Hindlimb muscle (tissue), 1 donor: ENCODE data around the gene SPINK5. TPM values are rescaled to one million over a fixed set of nuclear protein-coding genes. Genes with fewer than 3 reads are reported as not detected.
"Not testable (repeated sequence)": the region's sequence is repeated elsewhere in the genome, so short reads cannot be mapped to it uniquely, and the experiment has no call there.

Source experiments
- DNase-seq: peaks from one replicate; pipeline ENCODE4 v3.0.0-alpha.2; 2013
- polyA plus RNA-seq: library from polyadenylated mRNA; unstranded; fragments of 120-200 nt; gene quantifications from one replicate; pipeline ENCODE4 v1.2.1, GENCODE V29; 2013; ENCODE audit not compliant: insufficient read length

Gene SPINK5
- polyA plus RNA-seq, result 0.41 TPM

DNA sequence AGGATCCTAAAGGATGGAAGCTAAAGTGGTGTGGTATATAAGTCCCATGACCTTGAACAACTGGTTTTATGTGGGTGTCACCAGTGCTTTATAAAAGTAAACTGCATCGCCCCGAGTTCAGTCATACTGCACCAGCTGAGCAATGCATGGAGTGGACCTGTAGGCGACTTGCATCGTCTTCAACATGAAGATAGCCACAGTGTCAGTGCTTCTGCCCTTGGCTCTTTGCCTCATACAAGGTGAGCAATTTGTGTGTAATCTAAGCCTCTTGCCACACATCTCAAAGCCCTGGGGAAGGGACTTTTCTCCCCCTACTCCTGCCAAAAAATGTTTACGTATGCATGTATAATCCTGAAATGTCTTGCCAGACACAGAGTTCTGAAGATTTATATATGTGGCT lies at the start of gene SPINK5:
TSS of gene SPINK5 (plus strand) at position 120 of the 400 bp plus-strand sequence. CDS start at position 185, 65 bp downstream.
- DNase-seq, result no peak

DNA sequence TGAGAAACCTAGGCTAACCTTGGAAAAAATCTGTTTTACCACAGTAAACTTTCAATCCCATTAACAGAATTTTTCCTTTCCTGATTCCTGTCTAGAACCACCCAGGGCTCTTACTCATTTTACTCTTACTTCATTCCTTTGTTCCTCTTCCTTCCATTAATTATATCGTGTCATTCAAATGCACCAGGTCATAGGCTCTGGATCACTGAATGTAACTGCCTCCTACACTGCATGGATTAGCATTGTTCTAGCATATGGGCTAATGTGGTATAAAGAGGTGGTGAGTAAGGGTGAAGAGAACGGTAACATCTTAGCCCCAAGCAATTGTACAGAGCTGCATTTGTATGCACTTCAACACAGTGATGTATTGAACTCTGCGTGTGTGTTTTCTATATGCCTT lies 49.5 kb upstream of the SPINK5 start:
- DNase-seq, result no peak

DNA sequence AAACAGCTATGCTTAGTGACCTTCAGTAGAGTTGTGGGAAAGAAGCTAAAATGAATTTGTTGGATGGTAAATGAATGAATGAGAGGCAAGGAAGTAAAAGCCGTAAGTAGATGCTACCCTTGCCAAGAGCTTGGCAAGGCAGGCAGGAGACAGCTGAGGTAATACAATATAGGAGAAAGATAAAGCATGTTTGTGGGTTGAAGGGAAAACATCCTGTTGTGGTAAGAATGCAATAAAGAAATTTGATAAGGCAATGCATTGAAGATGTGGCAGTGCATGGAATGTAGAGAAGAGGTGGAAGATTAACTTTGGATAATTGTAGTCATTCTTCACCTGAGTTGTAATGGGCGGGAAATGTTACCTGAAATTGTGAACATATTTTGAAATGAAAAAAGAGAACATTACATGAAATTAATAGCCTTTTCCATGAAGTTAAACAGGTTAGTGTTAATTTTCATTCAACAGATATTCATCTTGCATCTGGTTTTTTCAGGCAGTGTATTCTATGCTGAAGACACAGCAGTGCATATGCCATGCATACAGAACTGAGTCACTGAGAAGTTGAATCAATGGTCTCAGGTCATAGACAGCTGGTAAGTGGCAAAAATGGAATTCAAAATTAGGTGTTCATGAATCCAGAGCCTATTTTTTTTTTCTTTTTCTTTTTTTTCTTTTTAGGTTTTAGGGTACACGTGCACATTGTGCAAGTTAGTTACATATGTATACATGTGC lies 43.4 kb upstream of the SPINK5 start:
- DNase-seq, result no peak

- no peak for DNase-seq
These were observed 36.3 kb upstream of the SPINK5 start for GRCh38 chr5:148027505-148027904.

DNA sequence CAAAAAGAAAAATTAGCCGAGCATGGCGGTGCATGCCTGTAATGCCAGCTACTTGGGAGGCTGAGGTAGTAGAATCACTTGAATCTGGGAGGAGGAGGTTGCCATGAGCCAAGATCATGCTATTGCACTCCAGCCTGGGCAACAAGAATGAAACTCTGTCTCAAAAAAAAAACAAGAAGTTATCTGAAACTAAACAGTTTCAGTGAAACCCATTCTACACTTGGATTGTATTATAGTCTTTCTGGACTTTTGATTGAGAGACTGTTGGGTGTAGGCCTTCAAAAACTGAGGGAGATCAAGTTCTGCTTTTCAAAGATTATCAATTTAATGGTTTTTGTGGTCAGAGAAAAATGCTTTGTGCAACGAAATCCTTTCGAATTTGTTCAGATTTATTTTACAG lies 34.6 kb upstream of the SPINK5 start:
- DNase-seq, result no peak

GRCh38 chr5:148033134-148033533 lies 30.6 kb upstream of the SPINK5 start:
- DNase-seq, result no peak

- DNase-seq, result no peak
These were observed 28.1 kb upstream of the SPINK5 start for GRCh38 chr5:148035676-148036075.

DNA sequence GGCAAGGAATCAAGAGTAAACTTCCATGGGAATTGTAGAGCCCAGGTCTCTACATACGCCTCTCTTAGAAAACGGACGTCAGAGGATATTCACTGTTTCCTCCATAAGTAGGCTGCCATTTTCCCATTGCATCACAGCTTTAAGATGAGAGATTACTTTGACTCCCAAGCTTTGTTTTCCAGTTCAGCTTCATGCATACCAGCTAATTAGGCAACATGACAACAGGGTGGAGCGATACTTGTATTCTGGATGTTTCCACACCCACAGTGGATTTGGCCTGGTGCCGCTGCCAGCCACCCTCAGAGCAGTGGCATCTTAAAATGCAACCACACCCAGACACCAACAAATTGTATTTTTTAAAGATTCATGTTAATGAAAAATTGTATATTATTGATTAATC lies 20.9 kb upstream of the SPINK5 start:
- DNase-seq, result no peak

- no peak for DNase-seq
These were observed 20.1 kb upstream of the SPINK5 start for GRCh38 chr5:148043705-148044104.

- DNase-seq, result not testable (repeated sequence)
These were observed 8.6 kb upstream of the SPINK5 start for GRCh38 chr5:148055160-148055559.

DNA sequence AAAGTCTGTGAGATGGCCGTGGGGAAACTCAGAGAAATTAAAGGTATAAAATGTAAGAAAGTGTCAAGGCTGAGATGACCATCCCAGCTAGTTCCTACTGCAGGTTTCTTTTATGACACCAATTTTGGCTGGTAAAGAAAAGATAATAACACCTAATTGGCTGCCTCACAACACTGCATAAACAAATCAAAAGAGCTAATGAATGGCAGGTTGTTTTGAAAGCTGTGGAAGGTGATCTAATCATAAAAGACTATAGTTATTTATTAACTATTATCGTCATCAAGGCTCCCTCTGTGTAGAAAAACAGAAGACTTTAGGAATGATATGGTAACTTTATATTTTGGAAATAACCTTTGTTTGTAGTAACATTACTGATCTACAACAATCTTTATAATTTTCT lies 3.5 kb upstream of the SPINK5 start:
- DNase-seq, result no peak

GRCh38 chr5:148060881-148061280 lies 2.9 kb upstream of the SPINK5 start:
- DNase-seq, result no peak

DNA sequence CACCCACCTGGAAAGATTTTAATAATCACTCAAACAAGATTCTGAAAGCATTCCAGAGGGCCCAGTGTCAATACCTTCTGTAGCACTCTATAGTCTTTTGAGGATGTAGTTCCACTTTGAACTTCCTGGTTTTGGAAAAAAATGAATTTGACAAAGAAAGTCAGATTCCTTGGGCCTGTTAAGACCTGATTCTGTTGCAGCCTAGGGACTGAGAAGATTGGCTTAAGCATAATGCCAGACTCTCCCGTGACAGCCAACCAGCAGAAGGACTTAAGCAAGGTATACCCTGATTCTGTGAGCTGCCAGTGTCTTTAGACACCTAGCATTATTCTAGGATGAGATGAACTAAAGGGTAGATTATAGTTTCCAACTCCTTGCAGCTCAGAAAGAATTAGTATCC lies 6.8 kb downstream of the SPINK5 start:
- DNase-seq, result no peak

- DNase-seq, result no peak
These were observed 8.4 kb downstream of the SPINK5 start for GRCh38 chr5:148072207-148072606.

GRCh38 chr5:148075529-148075928 lies 11.7 kb downstream of the SPINK5 start:
- DNase-seq, result no peak

DNA sequence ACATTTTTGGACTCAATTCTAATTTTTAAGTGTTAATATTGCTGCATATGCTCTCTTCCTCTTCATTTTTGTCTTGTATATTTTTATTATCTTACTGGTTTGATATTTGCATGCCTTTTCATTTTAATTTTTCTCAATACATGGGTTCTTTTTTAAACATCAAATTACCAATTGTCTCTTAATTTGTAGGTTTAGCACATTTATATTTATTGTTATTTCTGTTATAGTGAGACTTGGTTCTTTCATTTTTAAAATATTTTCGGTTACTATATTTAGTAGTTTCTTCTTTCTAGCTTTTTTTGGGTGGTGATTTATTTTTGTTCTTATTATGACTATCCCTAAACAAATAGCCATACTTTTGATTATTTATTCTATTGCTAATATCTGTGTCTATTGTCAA lies 19.4 kb downstream of the SPINK5 start:
- no peak for DNase-seq

- DNase-seq, result no peak
These were observed 20.5 kb downstream of the SPINK5 start for GRCh38 chr5:148084269-148084668.

GRCh38 chr5:148085310-148085709 lies 21.5 kb downstream of the SPINK5 start:
- no peak for DNase-seq

DNA sequence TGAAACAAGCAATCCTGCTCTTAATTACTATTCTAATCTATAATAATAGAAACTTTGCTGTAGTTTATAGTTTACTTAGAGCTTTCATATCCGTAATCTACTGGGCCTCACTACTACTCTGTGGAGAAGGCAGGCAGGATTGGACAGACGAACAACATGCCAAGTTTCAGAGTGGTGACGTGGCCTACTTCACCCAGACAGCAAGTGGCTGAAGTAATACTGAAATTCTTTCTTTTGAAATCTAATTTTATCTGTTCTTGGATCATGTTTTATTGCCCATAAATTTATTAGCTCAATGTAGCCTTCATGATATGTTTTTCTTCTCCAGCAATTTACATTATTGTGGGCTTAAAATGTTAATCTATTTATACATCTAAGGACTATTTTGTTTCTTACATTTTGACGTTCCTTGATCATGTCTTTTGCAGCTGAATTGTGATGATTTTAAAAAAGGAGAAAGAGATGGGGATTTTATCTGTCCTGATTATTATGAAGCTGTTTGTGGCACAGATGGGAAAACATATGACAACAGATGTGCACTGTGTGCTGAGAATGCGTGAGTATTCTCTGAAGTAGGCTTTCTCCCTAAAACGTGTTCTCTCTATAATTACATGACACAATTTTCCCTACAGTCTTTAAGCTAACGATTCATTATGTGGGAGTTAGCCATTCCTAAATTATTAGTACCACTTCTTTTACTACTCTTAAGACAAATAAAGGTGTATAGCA lies 22.4 kb downstream of the SPINK5 start:
- DNase-seq, result no peak

DNA sequence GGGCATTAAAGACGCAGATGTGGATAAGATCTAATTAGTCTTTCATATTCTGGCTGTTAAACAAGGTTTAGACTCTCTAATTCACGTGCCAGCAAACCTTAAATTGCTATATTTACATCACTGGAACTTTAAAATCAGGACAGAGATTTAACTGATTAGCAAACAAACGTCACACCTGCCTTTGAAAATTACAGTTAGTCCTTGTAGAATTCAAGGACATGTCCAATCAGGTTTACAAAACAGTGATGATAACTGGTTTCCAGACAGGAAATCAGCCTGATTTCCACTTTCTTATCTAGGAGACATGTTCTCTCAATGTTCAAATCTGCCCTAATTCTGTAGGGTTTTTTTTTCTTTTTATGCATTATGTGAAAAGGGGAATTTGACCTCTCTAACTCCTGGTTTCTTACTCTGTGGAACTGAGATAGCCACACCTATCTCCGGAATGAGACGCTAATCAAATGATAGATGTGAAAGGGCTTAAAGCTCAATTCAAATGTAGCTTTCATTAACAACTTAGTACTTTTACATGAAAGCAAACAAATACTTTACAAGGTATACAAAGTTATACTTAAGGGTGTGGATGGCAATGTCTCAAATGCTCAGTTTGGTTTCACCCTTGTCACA lies 26.5 kb downstream of the SPINK5 start:
- DNase-seq, result no peak

DNA sequence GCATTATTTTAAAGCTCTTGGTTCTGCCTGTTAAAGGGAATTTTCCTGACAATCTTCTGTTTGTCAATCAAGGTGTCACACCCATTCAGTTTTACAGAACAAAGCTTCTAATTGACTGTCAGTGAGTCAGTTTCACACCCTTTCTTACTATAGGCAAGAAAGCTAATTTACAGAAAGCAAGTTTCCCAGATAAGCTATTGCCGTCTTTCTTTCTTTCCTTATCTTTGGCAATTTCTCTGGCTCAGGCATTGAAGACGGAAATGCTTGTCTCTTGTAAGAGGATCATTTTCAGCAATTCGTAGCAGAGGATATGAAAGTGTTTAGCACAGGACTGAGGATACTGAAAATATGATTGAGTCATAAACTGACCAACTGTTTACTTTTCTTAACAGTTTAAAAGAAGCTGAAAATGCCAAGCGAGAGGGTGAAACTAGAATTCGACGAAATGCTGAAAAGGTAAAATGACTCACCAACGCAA lies 27.0 kb downstream of the SPINK5 start:
- DNase-seq, result no peak

DNA sequence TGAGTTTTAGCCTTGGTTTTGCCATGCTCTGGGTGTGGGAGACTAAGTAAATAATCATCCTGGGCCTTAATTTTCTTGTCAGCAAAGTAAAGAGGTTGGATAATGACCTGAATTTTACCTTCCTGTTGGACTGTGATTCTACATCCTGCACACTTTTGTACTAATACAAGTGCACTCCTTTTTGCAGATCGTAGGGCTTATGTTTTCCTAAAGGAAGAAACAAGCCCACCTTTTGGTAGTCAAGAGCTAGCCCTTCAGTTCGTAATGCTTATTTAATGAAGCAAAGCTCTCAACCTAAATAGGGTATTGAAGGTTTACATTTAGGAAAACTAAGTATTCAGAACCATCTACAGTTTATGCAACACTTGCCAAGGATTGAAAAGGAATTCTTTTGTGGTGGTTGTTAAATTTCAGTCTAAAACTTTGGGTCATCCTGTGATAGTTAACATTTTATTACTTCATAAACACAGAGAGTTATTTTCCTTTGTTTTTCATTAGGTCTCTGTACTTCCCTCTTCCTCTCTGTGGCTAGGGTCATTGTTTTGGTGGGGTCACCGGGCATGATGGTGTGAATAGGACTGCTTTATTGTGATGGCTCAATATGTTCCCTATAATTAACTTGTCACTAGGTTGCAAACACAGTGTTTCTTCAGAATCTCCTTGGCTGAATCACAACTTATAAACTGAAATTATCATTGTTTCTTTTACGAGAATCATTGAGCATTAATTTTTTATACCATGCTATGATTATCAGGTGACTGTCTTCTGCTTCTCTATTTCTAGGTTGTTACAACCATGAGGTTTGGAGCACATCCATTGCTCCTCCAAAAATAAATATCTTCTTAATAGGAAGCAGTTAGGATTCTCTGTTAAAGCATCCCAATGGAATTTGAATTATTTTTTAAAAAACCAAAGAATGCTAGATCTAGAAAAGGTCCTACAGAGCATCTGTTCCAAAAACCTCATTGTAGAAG lies 28.5 kb downstream of the SPINK5 start:
- no peak for DNase-seq
